H1 (cell line): ENCODE measurements around the gene CADM2. TPM values are rescaled to one million over a fixed set of nuclear protein-coding genes. Genes with fewer than 3 reads are reported as not detected.

Source experiments
- CTCF ChIA-PET: fragments of 300-600 bp; sonication (Branson Sonifier 250); formaldehyde crosslinking; loops from one replicate; lab custom pipeline; 2021; ENCODE audit not compliant: partially characterized antibody; lab: Charles Lee
- POLR2A ChIA-PET: fragments of 300-600 bp; sonication (Branson Sonifier 250); formaldehyde crosslinking; loops from one replicate; lab custom pipeline; 2021; ENCODE audit warnings: inconsistent platforms; ENCODE audit not compliant: partially characterized antibody; lab: Charles Lee
- DNase-seq, 2 experiments: peaks; one replicate each; pipeline versions ENCODE4 v3.0.0 to v3.0.0-alpha.2; 2010 to 2022; ENCODE audit warnings: low spot score in 2 of 2, low read depth in 1 of 2, mixed read lengths in 1 of 2
- FAIRE-seq: peaks from 2 replicates; lab custom pipeline; 2011; peaks lifted over from hg19 to GRCh38; lab: Jason Lieb, UNC
- H2AFZ ChIP-seq: 2 replicates; pipeline ENCODE4 v1.8.1; 2012; ENCODE audit warnings: low read length, inconsistent platforms
- H2AK5ac ChIP-seq: 2 replicates; pipeline ENCODE4 v1.6.1; 2013; ENCODE audit warnings: low read depth, low read length
- H2BK120ac ChIP-seq: replicated peaks from 2 replicates; pipeline ENCODE3; 2013; ENCODE audit warnings: low read depth, low read length, inconsistent platforms
- H2BK12ac ChIP-seq: 2 replicates; pipeline ENCODE4 v1.6.1; 2013; ENCODE audit warnings: low read depth, low read length
- H2BK15ac ChIP-seq: 2 replicates; pipeline ENCODE4 v1.6.1; 2013; ENCODE audit warnings: low read length
- H2BK20ac ChIP-seq: 2 replicates; pipeline ENCODE4 v1.6.1; 2013; ENCODE audit warnings: low read length
- H2BK5ac ChIP-seq: 2 replicates; pipeline ENCODE4 v1.6.1; 2013; ENCODE audit warnings: low read depth, low read length
- H3K14ac ChIP-seq: 2 replicates; pipeline ENCODE4 v1.6.1; 2013; ENCODE audit warnings: inconsistent platforms; ENCODE audit not compliant: insufficient read length
- H3K18ac ChIP-seq: 2 replicates; pipeline ENCODE4 v1.6.1; 2013; ENCODE audit warnings: low read length; ENCODE audit errors: extremely low read depth
- H3K23ac ChIP-seq: 2 replicates; pipeline ENCODE4 v1.6.1; 2013; ENCODE audit warnings: inconsistent platforms; ENCODE audit not compliant: insufficient read length
- H3K23me2 ChIP-seq: 2 replicates; pipeline ENCODE4 v1.6.1; 2013; ENCODE audit warnings: low read depth, low read length
- H3K27ac ChIP-seq: 2 replicates; pipeline ENCODE4 v1.6.1; 2011; ENCODE audit warnings: low read depth, low read length, inconsistent platforms
- H3K27me3 ChIP-seq, 4 experiments: replicated peaks in 1 of 4; 1 replicate in 1 of 4; 2 replicates in 3 of 4; pipeline versions ENCODE4 v1.6.1 to v1.8.1; 2011 to 2013; ENCODE audit warnings: low read length in 3 of 4, mild to moderate bottlenecking in 3 of 4, inconsistent platforms in 2 of 4, mixed read lengths in 2 of 4, moderate library complexity in 1 of 4; ENCODE audit not compliant: control insufficient read depth in 3 of 4, insufficient read depth in 3 of 4; ENCODE audit errors: extremely low read depth in 1 of 4
- H3K36me3 ChIP-seq, 4 experiments: 2 replicates each; pipeline versions ENCODE4 v1.6.1 to v1.8.1; 2011 to 2013; ENCODE audit warnings: mild to moderate bottlenecking in 4 of 4, low read length in 3 of 4, moderate library complexity in 2 of 4, control low read depth in 1 of 4, inconsistent platforms in 1 of 4; ENCODE audit not compliant: insufficient read depth in 4 of 4, control insufficient read depth in 2 of 4
- H3K4ac ChIP-seq: replicated peaks from 2 replicates; pipeline ENCODE3; 2013; ENCODE audit warnings: low read length, low read depth, mixed read lengths, inconsistent platforms; ENCODE audit not compliant: insufficient read length
- H3K4me1 ChIP-seq, 4 experiments: replicated peaks in 1 of 4; 1 replicate in 1 of 4; 2 replicates in 3 of 4; pipeline versions ENCODE4 v1.6.1 to v1.8.1; 2011 to 2013; ENCODE audit warnings: low read length in 3 of 4, inconsistent platforms in 2 of 4, mixed read lengths in 1 of 4; ENCODE audit not compliant: insufficient read depth in 4 of 4, control insufficient read depth in 3 of 4
- H3K4me2 ChIP-seq, 2 experiments: 2 replicates each; pipeline versions ENCODE4 v1.6.1 to v1.8.1; 2011 to 2013; ENCODE audit warnings: low read depth in 2 of 2, low read length in 2 of 2, control low read depth in 1 of 2, inconsistent platforms in 1 of 2, mild to moderate bottlenecking in 1 of 2; ENCODE audit not compliant: insufficient read depth in 1 of 2
- H3K4me3 ChIP-seq, 4 experiments: fragments of 200-600, 300-600 bp in 1 of 4; sonication (generic), shearing (Covaris generic), sonication (Bioruptor Twin) in 1 of 4; 2 replicates each; pipeline versions ENCODE4 v1.5.1 to v1.8.1; 2011 to 2016; ENCODE audit warnings: low read length in 4 of 4, low read depth in 3 of 4, control low read depth in 2 of 4, inconsistent platforms in 2 of 4, mild to moderate bottlenecking in 2 of 4, mixed read lengths in 1 of 4, moderate library complexity in 1 of 4; ENCODE audit not compliant: insufficient read depth in 2 of 4; ENCODE audit errors: extremely low read depth in 1 of 4
- H3K56ac ChIP-seq: replicated peaks from 2 replicates; pipeline ENCODE3; 2013; ENCODE audit warnings: low read depth, mild to moderate bottlenecking, mixed read lengths, low read length, inconsistent platforms; ENCODE audit not compliant: insufficient read length
- H3K79me1 ChIP-seq: 2 replicates; pipeline ENCODE4 v1.6.1; 2013; ENCODE audit warnings: low read depth, low read length, control low read depth
- H3K79me2 ChIP-seq, 2 experiments: 2 replicates each; pipeline versions ENCODE4 v1.6.1 to v1.8.1; 2012 to 2013; ENCODE audit warnings: low read length in 2 of 2, mild to moderate bottlenecking in 2 of 2, inconsistent platforms in 1 of 2; ENCODE audit not compliant: insufficient read depth in 2 of 2, control insufficient read depth in 1 of 2
- H3K9ac ChIP-seq, 4 experiments: replicated peaks in 1 of 4; 1 replicate in 1 of 4; 2 replicates in 3 of 4; pipeline versions ENCODE4 v1.6.1 to v1.8.1; 2011 to 2013; ENCODE audit warnings: low read depth in 3 of 4, low read length in 3 of 4, control low read depth in 2 of 4, mild to moderate bottlenecking in 2 of 4, moderate library complexity in 2 of 4, inconsistent platforms in 1 of 4; ENCODE audit errors: extremely low read depth in 1 of 4
- H3K9me3 ChIP-seq, 2 experiments: 2 replicates each; pipeline versions ENCODE4 v1.6.1 to v1.8.1; 2012 to 2013; ENCODE audit warnings: mild to moderate bottlenecking in 2 of 2, moderate library complexity in 2 of 2, control low read depth in 1 of 2, inconsistent platforms in 1 of 2, low read depth in 1 of 2, low read length in 1 of 2, mixed read lengths in 1 of 2; ENCODE audit not compliant: insufficient read depth in 2 of 2
- H4K20me1 ChIP-seq, 2 experiments: replicated peaks in 1 of 2; 2 replicates each; pipeline versions ENCODE3 to v1.8.1; 2011 to 2013; ENCODE audit warnings: inconsistent platforms in 2 of 2, low read length in 2 of 2, mild to moderate bottlenecking in 1 of 2; ENCODE audit not compliant: insufficient read depth in 2 of 2, control insufficient read depth in 1 of 2
- H4K5ac ChIP-seq: 2 replicates; pipeline ENCODE4 v1.6.1; 2013; ENCODE audit warnings: low read length, low read depth, mixed read lengths, inconsistent platforms; ENCODE audit not compliant: insufficient read length
- H4K8ac ChIP-seq: 2 replicates; pipeline ENCODE4 v1.8.0; 2013; ENCODE audit warnings: mild to moderate bottlenecking, moderate library complexity, low read length, inconsistent platforms; ENCODE audit not compliant: insufficient read depth; ENCODE audit errors: extremely low read depth
- H4K91ac ChIP-seq: replicated peaks from 2 replicates; pipeline ENCODE3; 2013; ENCODE audit warnings: low read length, mixed read lengths, inconsistent platforms; ENCODE audit not compliant: insufficient read length
- BCL11A ChIP-seq, 2 experiments: IDR thresholded peaks; one replicate each; pipeline ENCODE4 v1.6.1; 2011; ENCODE audit warnings: low read depth in 2 of 2, low read length in 2 of 2, mild to moderate bottlenecking in 2 of 2
- EP300 ChIP-seq, 2 experiments: IDR thresholded peaks; 1 replicate in 1 of 2; 2 replicates in 1 of 2; pipeline ENCODE4 v1.6.1; 2011 to 2012; ENCODE audit warnings: low read depth in 2 of 2, low read length in 2 of 2, mild to moderate bottlenecking in 2 of 2, borderline replicate concordance in 1 of 2, inconsistent platforms in 1 of 2, moderate library complexity in 1 of 2
- EZH2 ChIP-seq: fragments of 200-600 bp; sonication (generic); IDR thresholded peaks from 2 replicates; pipeline ENCODE4 v1.7.1; 2012; ENCODE audit warnings: low read depth, mild to moderate bottlenecking, moderate library complexity, low read length, inconsistent platforms; ENCODE audit not compliant: severe bottlenecking
- KDM5A ChIP-seq: fragments of 200-600 bp; IDR thresholded peaks from 2 replicates; pipeline ENCODE4 v1.7.1; 2012; ENCODE audit warnings: mild to moderate bottlenecking, low read length, inconsistent platforms, mixed read lengths
- RBBP5 ChIP-seq: IDR thresholded peaks from 2 replicates; pipeline ENCODE4 v1.7.1; 2012; ENCODE audit warnings: low read depth, mild to moderate bottlenecking, inconsistent platforms, low read length, moderate library complexity, borderline replicate concordance
- RFX5 ChIP-seq: IDR thresholded peaks from 2 replicates; pipeline ENCODE4 v1.6.1; 2011; ENCODE audit warnings: low read depth, low read length, improper control_type of control experiment, borderline replicate concordance
- RXRA ChIP-seq: IDR thresholded peaks from 2 replicates; pipeline ENCODE4 v1.6.1; 2011; ENCODE audit warnings: low read depth, mild to moderate bottlenecking, low read length, moderate library complexity; ENCODE audit not compliant: insufficient read depth
- SP1 ChIP-seq: IDR thresholded peaks from 2 replicates; pipeline ENCODE4 v1.6.1; 2011; ENCODE audit warnings: low read depth, low read length
- SP2 ChIP-seq: IDR thresholded peaks from 2 replicates; pipeline ENCODE4 v1.6.1; 2012; ENCODE audit warnings: mild to moderate bottlenecking, low read length, inconsistent platforms
- SUZ12 ChIP-seq: fragments of 200-600 bp; sonication (generic); IDR thresholded peaks from 2 replicates; pipeline ENCODE4 v1.6.1; 2012; ENCODE audit warnings: mild to moderate bottlenecking, inconsistent platforms, low read length, moderate library complexity, mixed read lengths
- TAF1 ChIP-seq: IDR thresholded peaks from 2 replicates; pipeline ENCODE4 v1.6.1; 2011; ENCODE audit warnings: mild to moderate bottlenecking, low read depth, low read length
- ZNF274 ChIP-seq: IDR thresholded peaks from 2 replicates; pipeline ENCODE4 v1.7.0; 2012; ENCODE audit warnings: low read length, borderline replicate concordance; ENCODE audit errors: extremely low read depth
- WGBS, 2 experiments: shearing (Covaris generic) in 1 of 2; methylation state at CpG; one replicate each; pipeline versions ENCODE4 v1.1.6 to v1.1.7; 2013 to 2015; ENCODE audit warnings: low lambda C conversion rate in 2 of 2, mixed read lengths in 2 of 2, inconsistent platforms in 1 of 2, low coverage in 1 of 2, missing lambda C conversion rate in 1 of 2; ENCODE audit not compliant: insufficient replicate concordance in 2 of 2, insufficient coverage in 1 of 2, insufficient read length in 1 of 2; ENCODE audit errors: extremely low coverage in 1 of 2, missing lambda C conversion rate in 1 of 2; 5-methylcytosine and 5-hydroxymethylcytosine counted together
- polyA plus RNA-seq, 7 experiments: library from polyadenylated mRNA; depleted of rRNA in 3 of 7; stranded (reverse) in 5 of 7; unstranded in 2 of 7; fragments of >200 nt in 5 of 7; fragments of 200-250 nt in 2 of 7; gene quantifications; 1 replicate in 5 of 7; 2 replicates in 1 of 7; 4 replicates in 1 of 7; pipeline versions ENCODE4 v1.2.1 to v1.2.3, GENCODE V29; 2011 to 2013; ENCODE audit warnings: missing spikeins in 2 of 7, mixed read lengths in 2 of 7
- total RNA-seq: library from RNA; stranded (reverse); fragmentation: NEBNext Ultra II Directional; extraction: Animal tissue kit (Norgen Biotek cat#: 25700); gene quantifications from 2 replicates; pipeline ENCODE4 v1.2.1, GENCODE V29; 2021
- TF ChIP-seq, protein P1 (sequence below): IDR thresholded peaks from 2 replicates; pipeline ENCODE4 v1.6.1; 2012; ENCODE audit warnings: low read length, inconsistent platforms

The CADM2 gene
- total and polyA plus RNA-seq, 2 of the 8 experiments (the other 6 are each of a cell fraction or from before 2014, with no cell fraction given), result 14.9 to 20.9 TPM

DNA sequence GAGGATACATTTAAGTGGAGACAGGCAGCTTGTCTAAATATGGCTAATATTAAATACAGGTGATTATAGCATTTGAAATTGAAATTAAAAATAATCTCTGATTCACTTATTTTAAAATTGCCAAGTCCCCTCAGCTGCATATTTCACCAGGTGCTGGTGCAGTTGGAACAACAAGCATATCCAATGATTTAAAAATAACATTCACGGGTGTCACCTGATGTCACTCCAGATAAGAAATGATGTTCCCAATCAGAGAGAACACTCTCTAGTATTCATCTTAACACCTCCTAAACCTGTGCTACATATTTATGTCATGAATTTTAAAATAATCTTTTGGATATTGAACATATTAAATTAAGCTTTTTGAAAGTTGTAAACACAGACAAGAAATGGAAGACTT lies 249.9 kb downstream of the CADM2 start:
- 74% methylated on average over 1 of the region's 1 CpG; no CpG with 5 or more reads in 1 of the 2 experiments for WGBS, 2 experiments
- H3K14ac ChIP-seq, result no peak overlapping the region
- no peak overlapping the region for H2BK120ac ChIP-seq
- ChIA-PET POLR2A (no interaction called here), CTCF (no interaction called here)
- no peak overlapping the region for H2AFZ ChIP-seq
- H4K8ac ChIP-seq, result no peak overlapping the region
- no peak overlapping the region for H3K4me3 ChIP-seq
- H3K56ac ChIP-seq, result no peak overlapping the region
- no peaks in the 10 kb centered on the region for H4K20me1 ChIP-seq
- no peak overlapping the region for H2BK5ac ChIP-seq
- no peak overlapping the region for H3K9ac ChIP-seq
- no peak for DNase-seq
- FAIRE-seq, result no peak
- no peak overlapping the region for H2AK5ac ChIP-seq
- no peaks in the 10 kb centered on the region for H3K23me2 ChIP-seq
- no peak overlapping the region for H3K18ac ChIP-seq
- no peak overlapping the region for H4K91ac ChIP-seq
- no peak overlapping the region for H2BK20ac ChIP-seq
- H2BK15ac ChIP-seq, result no peak overlapping the region
- H3K4me2 ChIP-seq, result no peak overlapping the region
- no peaks in the 10 kb centered on the region for H3K79me1 ChIP-seq
- no peak overlapping the region for H3K27ac ChIP-seq
- H4K5ac ChIP-seq, result no peak overlapping the region
- H3K4ac ChIP-seq, result no peak overlapping the region
- H3K27me3 ChIP-seq, result no peaks in the 10 kb centered on the region
- H3K9me3 ChIP-seq, result no peaks in the 10 kb centered on the region; a peak in 1 of 4 replicates
- H3K36me3 ChIP-seq, result no peaks in the 10 kb centered on the region
- H3K4me1 ChIP-seq, result no peaks in the 10 kb centered on the region
- no peaks in the 10 kb centered on the region for H3K79me2 ChIP-seq
- no peak overlapping the region for H2BK12ac ChIP-seq
- H3K23ac ChIP-seq, result no peak overlapping the region
- TF ChIP-seq KDM5A (no peak), RFX5 (no peak), EP300 (IDR thresholded peaks at IDR 0.05; ENCODE audit: borderline replicate concordance in 1 of 2, low read depth in 2 of 2, low read length in 2 of 2) (no peak), SUZ12 (no peak), ZNF274 (no peak), RBBP5 (no peak), EZH2 (no peak), SP2 (no peak), RXRA (no peak), TAF1 (no peak), SP1 (no peak), BCL11A (IDR thresholded peaks at IDR 0.05; ENCODE audit: low read depth in 2 of 2, low read length in 2 of 2) (no peak)
- TF ChIP-seq, protein P1, sequence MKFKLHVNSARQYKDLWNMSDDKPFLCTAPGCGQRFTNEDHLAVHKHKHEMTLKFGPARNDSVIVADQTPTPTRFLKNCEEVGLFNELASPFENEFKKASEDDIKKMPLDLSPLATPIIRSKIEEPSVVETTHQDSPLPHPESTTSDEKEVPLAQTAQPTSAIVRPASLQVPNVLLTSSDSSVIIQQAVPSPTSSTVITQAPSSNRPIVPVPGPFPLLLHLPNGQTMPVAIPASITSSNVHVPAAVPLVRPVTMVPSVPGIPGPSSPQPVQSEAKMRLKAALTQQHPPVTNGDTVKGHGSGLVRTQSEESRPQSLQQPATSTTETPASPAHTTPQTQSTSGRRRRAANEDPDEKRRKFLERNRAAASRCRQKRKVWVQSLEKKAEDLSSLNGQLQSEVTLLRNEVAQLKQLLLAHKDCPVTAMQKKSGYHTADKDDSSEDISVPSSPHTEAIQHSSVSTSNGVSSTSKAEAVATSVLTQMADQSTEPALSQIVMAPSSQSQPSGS, result no peak
